BLaER1 (cell line): ENCODE data around the gene IARS1.

Experiments
- H3K27ac ChIP-seq: shearing (Covaris generic); formaldehyde crosslinking; 2 replicates; pipeline ENCODE4 v1.8.1; 2022
- H3K27me3 ChIP-seq: shearing (Covaris generic); formaldehyde crosslinking; 2 replicates; pipeline ENCODE4 v1.8.1; 2022
- H3K36me3 ChIP-seq: shearing (Covaris generic); formaldehyde crosslinking; 2 replicates; pipeline ENCODE4 v1.8.1; 2022
- H3K4me1 ChIP-seq: shearing (Covaris generic); formaldehyde crosslinking; 2 replicates; pipeline ENCODE4 v1.8.1; 2022
- H3K4me2 ChIP-seq: shearing (Covaris generic); formaldehyde crosslinking; 2 replicates; pipeline ENCODE4 v1.8.1; 2022
- H3K4me3 ChIP-seq: shearing (Covaris generic); formaldehyde crosslinking; 2 replicates; pipeline ENCODE4 v1.8.1; 2022
- H3K9ac ChIP-seq: shearing (Covaris generic); formaldehyde crosslinking; 2 replicates; pipeline ENCODE4 v1.8.1; 2022
- H3K9me3 ChIP-seq: shearing (Covaris generic); formaldehyde crosslinking; 2 replicates; pipeline ENCODE4 v1.8.1; 2022
- H4K20me1 ChIP-seq: shearing (Covaris generic); formaldehyde crosslinking; 2 replicates; pipeline ENCODE4 v1.8.1; 2022
- Cebpa-rat ChIP-seq: shearing (Covaris generic); IDR thresholded peaks from 2 replicates; pipeline ENCODE4 v1.8.1; 2022

The IARS1 gene

GRCh38 chr9:92279302-92279701 lies 14.2 kb downstream of the IARS1 start:
- H3K4me2 ChIP-seq: no peak overlapping the region
- peaks cover 100% of the 10 kb centered on the region for H3K36me3 ChIP-seq
- H3K4me1 ChIP-seq: peaks cover 23% of the 10 kb centered on the region
- H3K27me3 ChIP-seq: no peaks in the 10 kb centered on the region
- no peak overlapping the region for H3K27ac ChIP-seq
- no peak for TF ChIP-seq Cebpa-rat
- H4K20me1 ChIP-seq: peaks cover 100% of the 10 kb centered on the region
- H3K9me3 ChIP-seq: no peaks in the 10 kb centered on the region
- no peak overlapping the region for H3K9ac ChIP-seq
- H3K4me3 ChIP-seq: no peak overlapping the region

- Histone ChIP-seq H3K4me1 (peaks cover 23% of the 10 kb centered on the region), H3K9ac (no peak overlapping the region), H3K36me3 (peaks cover 100% of the 10 kb centered on the region), H3K27ac (no peak overlapping the region), H3K4me2 (no peak overlapping the region), H4K20me1 (peaks cover 100% of the 10 kb centered on the region), H3K9me3 (no peaks in the 10 kb centered on the region), H3K27me3 (no peaks in the 10 kb centered on the region), H3K4me3 (no peak overlapping the region)
- TF ChIP-seq Cebpa-rat: no peak
These were observed 15.4 kb downstream of the IARS1 start for GRCh38 chr9:92278110-92278509.

GRCh38 chr9:92276331-92277032 lies 17.0 kb downstream of the IARS1 start:
- Histone ChIP-seq H3K9me3 (no peaks in the 10 kb centered on the region), H3K4me2 (peak overlapping the region; percentile 65), H4K20me1 (peaks cover 100% of the 10 kb centered on the region), H3K27me3 (no peaks in the 10 kb centered on the region), H3K36me3 (peaks cover 100% of the 10 kb centered on the region), H3K27ac (peak overlapping the region; percentile 37; the same call in 1 of the 2 replicates), H3K4me3 (no peak overlapping the region), H3K9ac (peak overlapping the region; percentile 27; the same call in 1 of the 2 replicates), H3K4me1 (peaks cover 23% of the 10 kb centered on the region)
- no peak for TF ChIP-seq Cebpa-rat

GRCh38 chr9:92275541-92275940 lies 18.0 kb downstream of the IARS1 start:
- no peaks in the 10 kb centered on the region for H3K9me3 ChIP-seq
- H3K4me2 ChIP-seq: no peak overlapping the region
- H3K9ac ChIP-seq: no peak overlapping the region
- peaks cover 23% of the 10 kb centered on the region for H3K4me1 ChIP-seq
- peaks cover 97% of the 10 kb centered on the region for H4K20me1 ChIP-seq
- no peak for TF ChIP-seq Cebpa-rat
- no peaks in the 10 kb centered on the region for H3K27me3 ChIP-seq
- 0 out of 2 replicates have a peak overlapping the region, but pooled peaks have one; percentile 37 for H3K27ac ChIP-seq
- peaks cover 100% of the 10 kb centered on the region for H3K36me3 ChIP-seq
- H3K4me3 ChIP-seq: no peak overlapping the region

- peaks cover 84% of the 10 kb centered on the region for H4K20me1 ChIP-seq
- H3K4me1 ChIP-seq: peaks cover under 1% of the 10 kb centered on the region; the same call in 1 of the 2 replicates
- no peak overlapping the region for H3K9ac ChIP-seq
- no peak overlapping the region for H3K4me3 ChIP-seq
- H3K27ac ChIP-seq: no peak overlapping the region
- no peaks in the 10 kb centered on the region for H3K27me3 ChIP-seq
- H3K36me3 ChIP-seq: peaks cover 100% of the 10 kb centered on the region
- no peak overlapping the region for H3K4me2 ChIP-seq
- no peak for TF ChIP-seq Cebpa-rat
- H3K9me3 ChIP-seq: no peaks in the 10 kb centered on the region
These were observed 23.0 kb downstream of the IARS1 start for GRCh38 chr9:92270511-92270910.

- no peak for TF ChIP-seq Cebpa-rat
- H3K27ac ChIP-seq: no peak overlapping the region
- H4K20me1 ChIP-seq: peaks cover 83% of the 10 kb centered on the region
- no peaks in the 10 kb centered on the region for H3K4me1 ChIP-seq
- peaks cover 100% of the 10 kb centered on the region for H3K36me3 ChIP-seq
- H3K9me3 ChIP-seq: no peaks in the 10 kb centered on the region
- H3K27me3 ChIP-seq: no peaks in the 10 kb centered on the region
- no peak overlapping the region for H3K9ac ChIP-seq
- H3K4me2 ChIP-seq: no peak overlapping the region
- no peak overlapping the region for H3K4me3 ChIP-seq
These were observed 27.0 kb downstream of the IARS1 start for GRCh38 chr9:92266486-92266885.

- no peaks in the 10 kb centered on the region for H3K4me1 ChIP-seq
- H3K27me3 ChIP-seq: no peaks in the 10 kb centered on the region
- peaks cover 100% of the 10 kb centered on the region for H3K36me3 ChIP-seq
- no peaks in the 10 kb centered on the region for H3K9me3 ChIP-seq
- no peak overlapping the region for H3K4me3 ChIP-seq
- no peak overlapping the region for H3K4me2 ChIP-seq
- no peak for TF ChIP-seq Cebpa-rat
- H4K20me1 ChIP-seq: peaks cover 90% of the 10 kb centered on the region
- H3K9ac ChIP-seq: no peak overlapping the region
- no peak overlapping the region for H3K27ac ChIP-seq
These were observed 28.3 kb downstream of the IARS1 start for GRCh38 chr9:92265154-92265553.

GRCh38 chr9:92263131-92263530 lies 30.4 kb downstream of the IARS1 start:
- no peak overlapping the region for H3K27ac ChIP-seq
- no peaks in the 10 kb centered on the region for H3K4me1 ChIP-seq
- H3K9me3 ChIP-seq: no peaks in the 10 kb centered on the region
- no peak overlapping the region for H3K4me2 ChIP-seq
- peaks cover 100% of the 10 kb centered on the region for H3K36me3 ChIP-seq
- H3K4me3 ChIP-seq: no peak overlapping the region
- H3K9ac ChIP-seq: no peak overlapping the region
- no peak for TF ChIP-seq Cebpa-rat
- H4K20me1 ChIP-seq: peaks cover 98% of the 10 kb centered on the region
- no peaks in the 10 kb centered on the region for H3K27me3 ChIP-seq

- no peak for TF ChIP-seq Cebpa-rat
- H3K4me1 ChIP-seq: no peaks in the 10 kb centered on the region
- H3K9ac ChIP-seq: no peak overlapping the region
- peaks cover 90% of the 10 kb centered on the region for H4K20me1 ChIP-seq
- H3K27ac ChIP-seq: no peak overlapping the region
- H3K27me3 ChIP-seq: no peaks in the 10 kb centered on the region
- H3K9me3 ChIP-seq: no peaks in the 10 kb centered on the region
- no peak overlapping the region for H3K4me2 ChIP-seq
- peaks cover 100% of the 10 kb centered on the region for H3K36me3 ChIP-seq
- no peak overlapping the region for H3K4me3 ChIP-seq
These were observed 36.2 kb downstream of the IARS1 start for GRCh38 chr9:92257327-92257726.

GRCh38 chr9:92254381-92255337 lies 38.8 kb downstream of the IARS1 start:
- no peaks in the 10 kb centered on the region for H3K9me3 ChIP-seq
- no peak overlapping the region for H3K9ac ChIP-seq
- no peak overlapping the region for H3K27ac ChIP-seq
- TF ChIP-seq Cebpa-rat: no peak
- no peaks in the 10 kb centered on the region for H3K4me1 ChIP-seq
- H3K36me3 ChIP-seq: peaks cover 100% of the 10 kb centered on the region
- no peak overlapping the region for H3K4me3 ChIP-seq
- peaks cover 87% of the 10 kb centered on the region for H4K20me1 ChIP-seq
- H3K27me3 ChIP-seq: no peaks in the 10 kb centered on the region
- no peak overlapping the region for H3K4me2 ChIP-seq
